ENCODE results near the gene SDK2. TPM values are rescaled to one million over a fixed set of nuclear protein-coding genes. Genes with fewer than 3 reads are reported as not detected.

The SDK2 gene
- total RNA-seq, 2 donors from 2014 or later = 16.5 to 26.3 TPM

- Histone ChIP-seq H3K27ac (no peak overlapping the region), H3K9me3 (no peaks in the 10 kb centered on the region), H3K27me3 (replicated peaks; ENCODE audit: insufficient read depth) (no peaks in the 10 kb centered on the region), H3K4me1 (replicated peaks) (peaks cover 9% of the 10 kb centered on the region), H3K36me3 (no peaks in the 10 kb centered on the region), H3K4me3 (no peak overlapping the region)
- WGBS = 86% methylated on average over 5 of the region's 11 CpGs
- no peak for DNase-seq (ENCODE audit: low spot score)
- intact Hi-C loops (cut with DNase I) = no loop called here
- TF ChIP-seq POLR2AphosphoS5 (IDR thresholded peaks at IDR 0.05) (no peak), CTCF (IDR thresholded peaks at IDR 0.05) (no peak), POLR2A (IDR thresholded peaks at IDR 0.05) (no peak)
Measured at GRCh38 chr17:73433501-73433900, 210.7 kb downstream of the SDK2 start.

GRCh38 chr17:73432624-73433190, 211.5 kb downstream of the SDK2 start:
- H3K27ac ChIP-seq = no peak overlapping the region
- no peaks in the 10 kb centered on the region for H3K9me3 ChIP-seq
- DNase-seq (ENCODE audit: low spot score) = no peak
- H3K4me3 ChIP-seq = no peak overlapping the region
- peaks cover 9% of the 10 kb centered on the region for H3K4me1 ChIP-seq (replicated peaks)
- 96% methylated on average over 9 of the region's 9 CpGs for WGBS
- TF ChIP-seq CTCF (IDR thresholded peaks at IDR 0.05) (no peak), POLR2A (IDR thresholded peaks at IDR 0.05) (no peak)
- H3K36me3 ChIP-seq = no peaks in the 10 kb centered on the region
- H3K27me3 ChIP-seq (replicated peaks; ENCODE audit: insufficient read depth) = no peaks in the 10 kb centered on the region
- intact Hi-C loops (cut with DNase I) = no loop called here

- H3K4me1 ChIP-seq (replicated peaks) = peaks cover 9% of the 10 kb centered on the region
- no peaks in the 10 kb centered on the region for H3K27me3 ChIP-seq (replicated peaks; ENCODE audit: insufficient read depth)
- no peak for DNase-seq (ENCODE audit: low spot score)
- no peak overlapping the region for H3K4me3 ChIP-seq
- intact Hi-C loops (cut with DNase I) = no loop called here
- H3K27ac ChIP-seq = no peak overlapping the region
- TF ChIP-seq POLR2AphosphoS5 (IDR thresholded peaks at IDR 0.05) = no peak
- no peak for TF ChIP-seq CTCF (IDR thresholded peaks at IDR 0.05)
- no peak for TF ChIP-seq POLR2A (IDR thresholded peaks at IDR 0.05)
- H3K9me3 ChIP-seq = no peaks in the 10 kb centered on the region
- WGBS = 90% methylated on average over 25 of the region's 26 CpGs
- no peaks in the 10 kb centered on the region for H3K36me3 ChIP-seq
Measured at GRCh38 chr17:73431401-73432205, 212.6 kb downstream of the SDK2 start.

- Histone ChIP-seq H3K36me3 (no peaks in the 10 kb centered on the region), H3K4me3 (no peak overlapping the region), H3K27me3 (replicated peaks; ENCODE audit: insufficient read depth) (no peaks in the 10 kb centered on the region), H3K9me3 (no peaks in the 10 kb centered on the region), H3K4me1 (replicated peaks) (peaks cover 9% of the 10 kb centered on the region), H3K27ac (no peak overlapping the region)
- no peak for DNase-seq (ENCODE audit: low spot score)
- intact Hi-C loops (cut with DNase I) = no loop called here
- WGBS = 29% methylated on average over 8 of the region's 8 CpGs
- TF ChIP-seq POLR2AphosphoS5 (IDR thresholded peaks at IDR 0.05) (no peak), POLR2A (IDR thresholded peaks at IDR 0.05) (no peak), CTCF (IDR thresholded peaks at IDR 0.05) (no peak)
Measured at GRCh38 chr17:73430848-73431247, 213.4 kb downstream of the SDK2 start.

Measured in prostate gland (tissue), 2 donors.